HG03135 (cell line): Measurements from ENCODE around the gene MRPS12.
"Not testable (repeated sequence)": the region's sequence is repeated elsewhere in the genome, so short reads cannot be mapped to it uniquely, and the experiment has no call there.

ENCODE experiments used
- ATAC-seq: cut with Tn5 transposase; IDR thresholded peaks from one replicate; pipeline ENCODE4 v1.9.1; 2021; ENCODE audit warnings: mild to moderate bottlenecking, moderate library complexity; ENCODE audit not compliant: unreplicated experiment

The MRPS12 gene

GRCh38 chr19:38930776-38931520 is at the start of gene MRPS12:
TSS of gene MRPS12 (plus strand) at chr19:38930944. CDS start at chr19:38931295, 351 bp downstream.
- peak; percentile 87 for ATAC-seq

- ATAC-seq: no peak
These were observed 47.5 kb upstream of the MRPS12 start for GRCh38 chr19:38883286-38883685.

GRCh38 chr19:38884691-38885090 is 46.1 kb upstream of the MRPS12 start:
- ATAC-seq: not testable (repeated sequence)

- ATAC-seq: no peak
These were observed 41.9 kb upstream of the MRPS12 start for GRCh38 chr19:38888876-38889275.

GRCh38 chr19:38889803-38890202 is 40.9 kb upstream of the MRPS12 start:
- ATAC-seq: no peak

- no peak for ATAC-seq
These were observed 40.1 kb upstream of the MRPS12 start for GRCh38 chr19:38890686-38891085.

GRCh38 chr19:38891771-38892170 is 39.0 kb upstream of the MRPS12 start:
- ATAC-seq: no peak

- no peak for ATAC-seq
These were observed 37.9 kb upstream of the MRPS12 start for GRCh38 chr19:38892841-38893240.

- no peak for ATAC-seq
These were observed 37.4 kb upstream of the MRPS12 start for GRCh38 chr19:38893341-38893771.

- no peak for ATAC-seq
These were observed 35.8 kb upstream of the MRPS12 start for GRCh38 chr19:38894968-38895367.

GRCh38 chr19:38898788-38899446 is 31.8 kb upstream of the MRPS12 start:
- no peak for ATAC-seq

- peak; percentile 91 for ATAC-seq
These were observed 31.1 kb upstream of the MRPS12 start, which contains the start of the genes NFKBIB and SIRT2 for GRCh38 chr19:38899447-38900201. TSS of gene NFKBIB (plus strand) at chr19:38899969. CDS start at chr19:38900033, 64 bp downstream. TSS of gene SIRT2 (minus strand) at chr19:38899618. CDS start at chr19:38899521, 97 bp downstream.

GRCh38 chr19:38900202-38900629 is 30.5 kb upstream of the MRPS12 start:
- ATAC-seq: no peak

GRCh38 chr19:38900743-38901190 is 30.0 kb upstream of the MRPS12 start:
- ATAC-seq: no peak

- ATAC-seq: no peak
These were observed 29.1 kb upstream of the MRPS12 start for GRCh38 chr19:38901683-38902082.

- no peak for ATAC-seq
These were observed 25.9 kb upstream of the MRPS12 start for GRCh38 chr19:38904581-38905539.

- no peak for ATAC-seq
These were observed 25.1 kb upstream of the MRPS12 start for GRCh38 chr19:38905620-38906019.

GRCh38 chr19:38907227-38907626 is 23.5 kb upstream of the MRPS12 start:
- no peak for ATAC-seq

GRCh38 chr19:38907670-38908069 is 23.1 kb upstream of the MRPS12 start:
- no peak for ATAC-seq

- ATAC-seq: no peak
These were observed 21.8 kb upstream of the MRPS12 start for GRCh38 chr19:38908911-38909310.
